Amygdala (tissue), 56 donors: ENCODE data around the gene ZNFX1.

ENCODE experiments used
- DNase-seq, 56 donors: peaks; one replicate each; lab custom pipeline; 2025; lab: John Stamatoyannopoulos, UW

The ZNFX1 gene

GRCh38 chr20:49259799-49260198 lies 18.1 kb downstream of the ZNFX1 start:
- no peak for DNase-seq

- no peak for DNase-seq
Measured at GRCh38 chr20:49259284-49259683, 18.6 kb downstream of the ZNFX1 start.

GRCh38 chr20:49256261-49256660 lies 21.6 kb downstream of the ZNFX1 start:
- DNase-seq: peak in 19 of 56 donors; percentile 4 to 52 (median 17)

- DNase-seq: no peak
Measured at GRCh38 chr20:49252556-49253350, 25.1 kb downstream of the ZNFX1 start.

DNA sequence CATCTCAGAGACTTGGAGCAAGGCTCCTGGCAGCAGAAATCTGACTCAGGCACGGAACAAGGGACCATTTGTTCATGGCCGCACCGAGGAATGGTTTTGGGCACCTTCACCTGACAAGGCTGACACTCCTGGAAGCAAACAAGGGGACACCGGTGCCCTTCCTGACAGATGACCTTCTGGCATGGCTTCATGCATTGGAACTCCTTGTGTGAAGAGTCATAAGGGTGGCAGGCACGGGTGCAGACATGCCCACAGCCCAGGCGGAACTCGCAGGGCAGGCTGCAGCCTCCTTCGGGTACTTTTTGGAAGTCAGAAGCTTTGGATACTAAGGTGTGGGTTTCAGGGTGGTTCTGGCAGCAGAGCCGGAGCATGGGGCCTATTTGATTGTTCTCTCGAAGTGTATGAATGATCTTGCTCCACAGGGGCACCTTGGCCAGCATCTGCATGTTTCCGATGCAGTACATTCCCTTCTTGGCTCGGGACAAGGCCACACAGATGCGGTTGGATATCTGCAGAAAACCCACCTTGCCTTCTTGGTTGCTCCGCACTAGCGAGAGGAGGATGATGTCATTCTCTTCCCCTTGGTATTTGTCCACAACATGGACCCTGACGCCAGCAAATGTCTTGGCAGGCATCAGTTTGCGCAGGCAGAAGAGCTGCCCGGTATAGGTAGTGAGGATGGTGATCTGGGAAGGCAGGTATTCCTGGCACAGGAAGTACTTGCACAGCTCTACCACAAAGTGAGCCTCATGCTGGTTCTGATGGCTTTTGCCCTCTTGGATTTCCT lies 28.8 kb downstream of the ZNFX1 start:
- no peak for DNase-seq

GRCh38 chr20:49248301-49248700 lies 29.6 kb downstream of the ZNFX1 start:
- DNase-seq: no peak

DNA sequence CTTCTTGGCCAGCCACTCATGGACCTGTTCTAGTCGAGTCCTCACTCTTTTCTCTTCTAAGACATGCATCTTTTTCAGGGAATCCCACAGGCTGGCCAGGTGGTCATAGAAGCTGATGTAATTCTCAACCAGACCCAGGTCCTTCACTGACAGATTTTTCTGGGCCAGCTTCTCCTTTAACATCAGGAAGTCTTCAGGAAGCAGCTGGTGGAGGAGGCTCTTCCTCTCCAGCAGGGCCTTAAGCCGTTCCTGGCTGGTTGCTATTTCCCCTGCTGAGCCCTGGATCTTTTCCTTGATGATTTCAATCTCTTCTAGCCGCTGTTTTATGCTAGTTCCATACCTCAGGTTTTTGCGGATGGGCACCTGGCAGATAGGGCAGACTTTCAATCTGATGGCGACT lies 30.1 kb downstream of the ZNFX1 start:
- no peak for DNase-seq

GRCh38 chr20:49247169-49247723 lies 30.6 kb downstream of the ZNFX1 start:
- no peak for DNase-seq

DNA sequence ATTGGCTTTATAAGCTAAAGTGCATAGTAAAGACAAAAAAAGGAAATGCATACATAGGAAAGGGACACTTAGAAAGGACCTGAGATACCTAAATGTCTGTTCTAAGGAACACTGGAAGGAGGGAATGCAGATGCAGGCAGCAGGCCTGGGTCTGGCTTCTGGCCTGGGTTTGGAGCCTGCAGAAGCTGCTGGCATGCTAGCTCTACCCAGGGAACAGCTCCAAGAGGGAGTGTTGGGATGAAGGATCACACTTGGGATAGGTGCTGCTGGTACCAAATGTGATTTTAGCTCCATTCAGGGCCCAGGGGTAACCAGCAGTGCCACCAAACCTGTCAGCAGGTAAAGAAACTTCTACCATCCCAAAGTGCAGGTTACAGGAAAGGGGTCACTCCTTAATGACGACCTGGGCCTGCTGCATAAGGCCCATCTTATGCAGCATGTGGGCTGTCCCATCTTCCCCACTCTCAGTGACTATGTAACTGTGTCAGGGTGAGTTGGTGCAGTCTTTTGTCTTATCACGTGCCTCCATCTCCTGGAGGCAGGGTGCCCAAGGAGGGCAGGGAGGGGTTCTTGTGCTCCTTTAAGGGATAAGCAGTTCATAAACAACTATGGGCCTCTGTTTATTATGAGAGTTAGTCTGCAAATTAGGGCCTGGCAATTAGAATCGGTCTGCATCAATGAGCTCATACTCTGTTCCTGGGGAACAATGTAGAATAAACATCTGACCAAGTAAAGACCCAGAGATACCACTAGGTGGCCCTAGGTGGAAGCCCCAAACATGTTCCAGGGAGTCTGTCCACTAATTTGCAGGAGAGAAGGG lies 31.7 kb downstream of the ZNFX1 start:
- peak in 21 of 56 donors; percentile 5 to 49 (median 36) for DNase-seq

DNA sequence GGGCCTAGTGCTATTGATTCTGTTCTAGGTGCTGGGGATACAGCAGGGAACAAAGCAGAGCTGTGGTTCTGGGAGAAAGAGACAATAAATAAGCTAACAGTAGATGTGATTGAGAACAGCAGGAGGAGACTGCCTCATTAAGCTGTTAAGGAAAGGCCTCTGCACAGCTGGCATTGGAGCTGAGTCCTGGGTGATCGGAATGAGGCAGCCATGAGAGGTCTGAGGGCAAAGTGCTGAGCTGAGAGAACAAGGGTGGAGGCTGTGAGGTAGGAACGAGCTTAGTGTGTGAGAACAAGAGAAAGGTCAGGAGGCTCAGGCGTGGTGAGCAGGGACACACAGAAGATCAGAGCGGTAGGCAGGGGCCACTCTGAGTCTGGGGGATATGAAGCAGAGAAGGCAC lies 40.3 kb downstream of the ZNFX1 start:
- DNase-seq: no peak

DNA sequence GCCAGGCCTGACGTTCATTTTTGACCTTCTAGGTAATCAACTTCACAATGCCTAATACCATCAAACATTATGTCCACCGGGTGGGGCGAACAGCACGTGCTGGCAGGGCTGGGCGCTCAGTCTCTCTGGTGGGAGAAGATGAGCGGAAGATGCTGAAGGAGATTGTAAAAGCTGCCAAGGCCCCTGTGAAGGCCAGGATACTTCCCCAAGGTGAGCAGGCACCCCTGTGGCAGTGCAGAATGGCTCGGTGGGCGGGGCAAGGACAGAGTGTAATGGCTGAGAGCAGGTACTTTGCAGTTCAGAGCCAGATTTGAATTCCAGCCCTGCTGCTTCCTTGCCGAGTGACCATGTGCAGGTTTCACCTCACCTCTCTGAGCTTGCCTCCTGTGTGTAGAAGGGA lies 41.6 kb downstream of the ZNFX1 start:
- no peak for DNase-seq

DNA sequence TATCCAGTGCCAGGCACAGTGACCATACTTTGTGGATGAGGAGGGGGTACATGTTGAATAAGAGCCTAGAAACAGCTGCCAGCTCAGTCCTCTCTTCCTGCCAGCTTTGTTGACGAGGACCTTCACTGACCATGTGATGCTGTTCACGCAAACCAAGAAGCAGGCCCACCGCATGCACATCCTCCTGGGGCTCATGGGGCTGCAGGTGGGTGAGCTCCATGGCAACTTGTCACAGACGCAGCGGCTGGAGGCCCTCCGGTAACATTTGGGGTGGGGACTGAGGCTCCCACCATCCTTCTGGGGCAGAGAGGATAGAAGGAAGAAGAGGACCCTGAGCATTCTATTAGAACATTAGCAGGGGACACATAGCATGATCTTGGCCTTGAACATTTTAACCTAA lies 43.0 kb downstream of the ZNFX1 start:
- DNase-seq: no peak

- no peak for DNase-seq
Measured at GRCh38 chr20:49233226-49233625, 44.6 kb downstream of the ZNFX1 start.

- no peak for DNase-seq
Measured at GRCh38 chr20:49231471-49231870, 46.4 kb downstream of the ZNFX1 start.

GRCh38 chr20:49230561-49231133 lies 47.2 kb downstream of the ZNFX1 start:
- peak in 14 of 56 donors; percentile 3 to 40 (median 14) for DNase-seq

DNA sequence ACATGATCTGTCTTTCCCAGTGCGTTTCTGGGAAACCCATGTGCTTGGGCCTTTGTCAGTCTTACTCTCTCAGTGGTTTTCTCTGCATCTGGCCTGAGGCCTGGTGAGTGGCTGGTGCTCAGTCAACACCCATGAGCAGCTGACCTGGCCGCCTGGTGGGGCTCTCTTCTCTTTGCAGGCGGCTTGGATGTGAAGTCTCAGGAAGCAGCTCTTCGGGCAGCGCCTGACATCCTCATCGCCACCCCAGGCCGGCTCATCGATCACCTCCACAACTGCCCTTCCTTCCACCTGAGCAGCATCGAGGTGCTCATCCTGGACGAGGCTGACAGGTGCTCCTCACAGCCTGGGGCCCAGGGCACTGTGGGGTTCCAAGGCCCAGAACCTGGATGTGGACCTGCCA lies 47.8 kb downstream of the ZNFX1 start:
- no peak for DNase-seq

- DNase-seq: no peak
Measured at GRCh38 chr20:49229381-49229780, 48.5 kb downstream of the ZNFX1 start.

DNA sequence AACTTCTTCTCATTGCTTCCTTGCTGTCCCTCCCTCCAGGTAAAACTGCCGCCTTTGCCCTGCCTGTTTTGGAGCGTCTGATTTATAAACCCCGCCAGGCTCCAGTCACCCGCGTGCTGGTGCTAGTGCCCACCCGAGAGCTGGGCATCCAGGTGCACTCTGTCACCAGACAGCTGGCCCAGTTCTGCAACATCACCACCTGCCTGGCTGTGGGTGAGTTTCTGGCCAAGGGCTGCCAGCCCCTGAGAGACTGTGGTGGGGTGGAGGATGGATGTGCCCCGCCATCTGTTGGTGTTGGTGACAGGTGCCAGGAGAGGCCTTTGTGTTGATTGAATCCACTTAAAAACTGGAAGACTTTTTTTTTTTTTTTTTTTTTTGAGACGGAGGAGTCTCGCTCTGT lies 49.2 kb downstream of the ZNFX1 start:
- no peak for DNase-seq

DNA sequence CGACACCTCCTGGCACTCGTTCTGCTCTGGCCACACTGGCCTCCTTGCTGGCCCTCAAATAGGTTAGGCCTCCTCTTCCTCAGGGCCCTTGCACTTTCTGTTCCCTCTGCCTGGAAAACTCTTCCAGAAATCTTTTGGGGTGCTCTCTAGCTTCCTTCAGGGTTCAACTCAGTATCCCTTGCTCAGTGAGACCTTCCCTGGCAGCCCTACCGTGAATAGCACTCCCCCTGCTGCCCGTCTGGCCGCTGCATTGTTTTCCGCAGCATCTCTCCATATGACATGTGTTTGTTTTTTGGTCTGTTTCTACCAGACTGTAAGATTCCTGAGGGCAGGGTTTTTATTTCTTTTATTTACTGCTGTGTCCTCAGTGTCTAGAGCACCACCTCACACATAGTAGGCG lies 52.0 kb downstream of the ZNFX1 start:
- DNase-seq: no peak
